OCI-LY7 (cell line): ENCODE results near the gene KNSTRN. TPM values are rescaled to one million over a fixed set of nuclear protein-coding genes. Genes with fewer than 3 reads are reported as not detected.

Experiments
- BruUV-seq: library from RNA; stranded (reverse); fragments of 400-500 nt; replicated peaks from 2 replicates; lab custom pipeline; 2021; lab: Mats Ljungman, UMichigan
- CTCF ChIA-PET: fragments of 300-600 bp; sonication (Branson Sonifier 250); formaldehyde crosslinking; loops from one replicate; lab custom pipeline; 2022; ENCODE audit warnings: antibody characterized with exemption; ENCODE audit not compliant: unreplicated experiment; lab: Charles Lee
- POLR2A ChIA-PET: fragments of 300-600 bp; sonication (Branson Sonifier 250); formaldehyde crosslinking; loops from one replicate; lab custom pipeline; 2022; ENCODE audit warnings: antibody characterized with exemption; lab: Charles Lee
- DNase-seq: peaks from one replicate; pipeline ENCODE4 v3.0.0-alpha.2; 2015; ENCODE audit warnings: low spot score
- H2AFZ ChIP-seq: fragments of 200-600 bp; sonication (generic), shearing (Covaris generic); 2 replicates; pipeline ENCODE4 v1.6.1; 2014; ENCODE audit warnings: mild to moderate bottlenecking, antibody characterized with exemption, low read length, moderate library complexity
- H3K27ac ChIP-seq: fragments of 200-600 bp; sonication (generic); 2 replicates; pipeline ENCODE4 v1.5.1; 2014; ENCODE audit warnings: mixed run types, low read depth, mild to moderate bottlenecking, moderate library complexity, low read length, inconsistent platforms; ENCODE audit not compliant: poor library complexity, severe bottlenecking
- H3K36me3 ChIP-seq: fragments of 200-600 bp; sonication (generic); 2 replicates; pipeline ENCODE4 v1.6.1; 2014; ENCODE audit warnings: mild to moderate bottlenecking, antibody characterized with exemption, low read length, moderate library complexity, mixed read lengths; ENCODE audit not compliant: insufficient read depth
- H3K4me1 ChIP-seq: fragments of 200-600 bp; sonication (generic); 2 replicates; pipeline ENCODE4 v1.5.1; 2014; ENCODE audit warnings: mild to moderate bottlenecking, low read length; ENCODE audit not compliant: insufficient read depth, poor library complexity, severe bottlenecking
- H3K4me2 ChIP-seq: fragments of 200-600 bp; sonication (generic); 2 replicates; pipeline ENCODE4 v1.6.1; 2014; ENCODE audit warnings: mild to moderate bottlenecking, low read length
- H3K4me3 ChIP-seq: fragments of 200-600 bp; sonication (generic); 2 replicates; pipeline ENCODE4 v1.5.1; 2014; ENCODE audit warnings: mild to moderate bottlenecking, low read depth, low read length; ENCODE audit not compliant: poor library complexity, severe bottlenecking
- H3K79me2 ChIP-seq: fragments of 200-600 bp; sonication (generic); 2 replicates; pipeline ENCODE4 v1.6.1; 2016; ENCODE audit warnings: low read depth, mild to moderate bottlenecking, low read length, moderate library complexity, mixed read lengths; ENCODE audit not compliant: insufficient read depth
- H3K9me2 ChIP-seq: fragments of 200-600 bp; sonication (generic); 2 replicates; pipeline ENCODE4 v1.6.1; 2016; ENCODE audit warnings: mild to moderate bottlenecking, low read length, mixed read lengths; ENCODE audit not compliant: insufficient read depth
- H3K9me3 ChIP-seq: fragments of 200-600 bp; sonication (generic); 2 replicates; pipeline ENCODE4 v1.6.1; 2014; ENCODE audit warnings: mild to moderate bottlenecking, mixed run types, low read length, mixed read lengths
- H4K20me1 ChIP-seq: fragments of 200-600 bp; sonication (generic); 2 replicates; pipeline ENCODE4 v1.6.1; 2014; ENCODE audit warnings: mild to moderate bottlenecking, antibody characterized with exemption, low read length, moderate library complexity, mixed read lengths; ENCODE audit not compliant: insufficient read depth
- CTCF ChIP-seq: fragments of 200-600 bp; sonication (generic); conservative IDR thresholded peaks from 2 replicates; pipeline ENCODE4 v1.5.1; 2014; ENCODE audit warnings: mild to moderate bottlenecking, antibody characterized with exemption, low read length, moderate library complexity, mixed read lengths
- EZH2phosphoT487 ChIP-seq: fragments of 200-600 bp; sonication (generic); IDR thresholded peaks from 2 replicates; pipeline ENCODE4 v1.6.1; 2018; ENCODE audit warnings: low read depth, borderline replicate concordance, mild to moderate bottlenecking, mixed run types, antibody characterized with exemption, low read length, moderate library complexity, mixed read lengths
- intact Hi-C: fragments of 100-400 bp; cut with micrococcal nuclease; formaldehyde crosslinking; loops from one replicate; pipeline ENCODE4 v1.10.0; 2022; ENCODE audit not compliant: unreplicated experiment
- total RNA-seq, 2 experiments: library from RNA; depleted of rRNA in 1 of 2; stranded (reverse); fragments of >200 nt in 1 of 2; shearing (Covaris generic) in 1 of 2; gene quantifications; 2 replicates each; pipeline ENCODE4 v1.2.3, GENCODE V29; 2014 to 2022

KNSTRN gene
- total RNA-seq, 2 experiments from 2014 or later: 89.6 to 106 TPM

DNA sequence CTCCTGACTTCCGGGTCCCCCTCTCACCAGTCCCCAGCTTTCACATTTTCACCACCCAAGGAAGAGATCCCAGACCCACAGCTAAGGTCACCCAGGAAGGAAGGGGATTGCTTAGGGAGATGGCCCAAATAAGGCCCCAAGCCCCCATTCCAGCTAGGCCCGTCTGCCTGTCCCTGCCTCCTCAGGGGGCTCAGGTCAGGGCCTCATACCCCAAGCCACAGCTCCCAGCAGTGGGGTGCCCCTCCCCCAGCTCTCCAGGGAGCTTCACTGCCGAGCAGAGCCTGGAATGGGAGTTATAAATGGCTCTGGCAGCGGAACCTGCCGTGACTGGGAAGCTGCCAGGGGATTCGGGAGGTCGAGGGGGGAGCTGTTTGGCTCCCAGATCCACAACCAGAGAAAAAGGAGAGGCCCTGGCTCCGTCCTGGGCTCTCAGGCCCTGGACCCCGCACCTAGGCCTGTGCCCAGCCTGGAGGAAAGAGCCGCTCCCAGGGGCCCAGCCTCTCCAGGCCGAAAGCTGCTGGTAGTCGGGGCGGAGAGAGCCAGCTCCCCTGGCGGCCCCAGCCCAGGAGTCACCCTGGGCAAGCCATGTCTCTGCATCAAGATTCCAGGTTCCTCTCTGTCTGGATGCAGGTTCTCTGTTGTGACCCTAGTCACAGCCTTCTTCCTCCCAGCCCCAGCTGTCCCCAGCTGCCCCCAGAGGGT lies 42.3 kb upstream of the KNSTRN start:
- H3K36me3 ChIP-seq: no peaks in the 10 kb centered on the region
- H3K4me1 ChIP-seq: peaks cover 9% of the 10 kb centered on the region
- no peak overlapping the region for H3K4me2 ChIP-seq
- intact Hi-C loops: no loop called here
- H3K9me3 ChIP-seq: no peaks in the 10 kb centered on the region
- POLR2A ChIA-PET: no interaction called here
- H4K20me1 ChIP-seq: no peaks in the 10 kb centered on the region
- no peak for TF ChIP-seq CTCF
- no peak for TF ChIP-seq EZH2phosphoT487
- H3K4me3 ChIP-seq: no peak overlapping the region
- H3K27ac ChIP-seq: no peak overlapping the region
- BruUV-seq: no TSS peak
- DNase-seq: no peak
- CTCF ChIA-PET: interaction anchor here (1.1 kb wide), 1 partner anchor 15 kb away, joined by 3 read pairs; no protein-coding TSS in a partner anchor
- H3K9me2 ChIP-seq: no peaks in the 10 kb centered on the region
- H2AFZ ChIP-seq: no peak overlapping the region
- H3K79me2 ChIP-seq: no peaks in the 10 kb centered on the region

DNA sequence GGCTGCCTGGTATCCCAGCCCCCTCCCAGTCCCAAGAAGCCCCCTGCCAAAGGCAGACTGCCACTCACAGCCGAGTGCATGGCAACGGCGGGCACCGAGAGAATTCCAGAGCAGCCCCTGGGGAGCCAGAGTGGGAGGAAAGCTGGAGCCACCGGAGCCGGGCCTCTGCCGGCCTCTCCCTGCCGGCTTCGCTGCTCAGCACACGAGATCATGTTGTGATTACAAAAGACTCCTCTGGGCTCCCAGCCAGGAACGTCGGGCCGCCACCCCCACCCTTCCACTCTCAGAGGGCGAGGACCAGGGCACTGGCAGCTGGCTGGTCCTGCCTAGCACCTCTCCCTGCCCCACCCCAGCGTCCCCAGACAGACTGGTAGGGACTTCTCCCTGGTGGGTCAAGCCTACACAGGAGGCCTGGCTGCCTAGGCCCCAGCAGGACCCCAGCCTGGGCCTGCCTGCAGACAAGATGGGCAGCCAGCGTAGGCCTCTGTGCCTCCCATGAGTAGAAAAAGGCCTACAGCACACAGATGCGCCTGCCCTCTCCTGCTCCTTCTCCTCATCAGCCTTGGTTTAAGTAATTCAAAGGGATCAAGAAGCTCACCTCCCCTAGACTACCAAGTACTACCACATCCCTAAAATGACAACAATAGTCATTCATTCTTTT lies 41.7 kb upstream of the KNSTRN start, which contains the start of gene CCDC9B:
Gene CCDC9B (minus strand): TSS at position 200 of the 661 bp plus-strand sequence. CDS start 120 bp downstream, at position 80.
- no peak for TF ChIP-seq CTCF
- no peak for TF ChIP-seq EZH2phosphoT487
- POLR2A ChIA-PET: no interaction called here
- intact Hi-C loops: no loop called here
- no TSS peak for BruUV-seq
- H4K20me1 ChIP-seq: no peaks in the 10 kb centered on the region
- H3K9me3 ChIP-seq: no peaks in the 10 kb centered on the region
- peaks cover 9% of the 10 kb centered on the region for H3K4me1 ChIP-seq
- H3K79me2 ChIP-seq: no peaks in the 10 kb centered on the region
- no peak within 1 kb of the TSS for H3K4me2 ChIP-seq
- H3K27ac ChIP-seq: no peak within 1 kb of the TSS
- H3K4me3 ChIP-seq: no peak within 1 kb of the TSS
- H2AFZ ChIP-seq: no peak within 1 kb of the TSS
- no peak for DNase-seq
- no peaks in the 10 kb centered on the region for H3K36me3 ChIP-seq
- H3K9me2 ChIP-seq: no peaks in the 10 kb centered on the region
- CTCF ChIA-PET: no interaction called here
